GM19239 (cell line): ENCODE results near the gene C19orf38.

Source experiments
- DNase-seq: peaks from one replicate; pipeline ENCODE4 v3.0.0; 2011; ENCODE audit warnings: low spot score; ENCODE audit not compliant: insufficient read length
- FAIRE-seq: peaks from 2 replicates; lab custom pipeline; 2011; peaks lifted over from hg19 to GRCh38; lab: Jason Lieb, UNC

Gene C19orf38, protein sequence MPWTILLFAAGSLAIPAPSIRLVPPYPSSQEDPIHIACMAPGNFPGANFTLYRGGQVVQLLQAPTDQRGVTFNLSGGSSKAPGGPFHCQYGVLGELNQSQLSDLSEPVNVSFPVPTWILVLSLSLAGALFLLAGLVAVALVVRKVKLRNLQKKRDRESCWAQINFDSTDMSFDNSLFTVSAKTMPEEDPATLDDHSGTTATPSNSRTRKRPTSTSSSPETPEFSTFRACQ

GRCh38 chr19:10848230-10848856 is at the start of gene C19orf38:
C19orf38 (plus strand) TSS chr19:10848415; CDS start chr19:10848509, 94 bp downstream.
- no peak for DNase-seq
- peak; percentile 62 for FAIRE-seq

DNA sequence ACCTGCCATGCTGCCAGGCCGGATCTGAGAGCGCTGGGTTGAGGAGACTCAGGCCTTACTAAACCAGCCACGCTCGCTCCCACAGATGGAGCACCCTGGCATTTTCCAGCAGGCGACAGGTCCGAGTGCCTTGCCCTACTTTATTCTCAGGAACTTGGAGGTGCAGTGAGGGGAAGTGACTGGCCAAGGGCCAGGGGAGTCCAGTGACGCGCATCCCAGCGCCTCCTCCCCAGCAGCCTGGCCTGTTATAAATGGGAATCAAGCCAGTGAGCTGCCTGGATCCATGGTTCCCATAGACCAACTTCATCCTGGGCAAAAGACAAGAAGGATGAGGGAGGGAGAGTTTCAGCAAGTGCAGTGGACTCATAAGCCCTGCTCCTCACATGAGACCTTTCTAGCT is 47.7 kb upstream of the C19orf38 start:
- DNase-seq = no peak
- FAIRE-seq = no peak

GRCh38 chr19:10802479-10802878 is 45.7 kb upstream of the C19orf38 start:
- no peak for FAIRE-seq
- DNase-seq = no peak

DNA sequence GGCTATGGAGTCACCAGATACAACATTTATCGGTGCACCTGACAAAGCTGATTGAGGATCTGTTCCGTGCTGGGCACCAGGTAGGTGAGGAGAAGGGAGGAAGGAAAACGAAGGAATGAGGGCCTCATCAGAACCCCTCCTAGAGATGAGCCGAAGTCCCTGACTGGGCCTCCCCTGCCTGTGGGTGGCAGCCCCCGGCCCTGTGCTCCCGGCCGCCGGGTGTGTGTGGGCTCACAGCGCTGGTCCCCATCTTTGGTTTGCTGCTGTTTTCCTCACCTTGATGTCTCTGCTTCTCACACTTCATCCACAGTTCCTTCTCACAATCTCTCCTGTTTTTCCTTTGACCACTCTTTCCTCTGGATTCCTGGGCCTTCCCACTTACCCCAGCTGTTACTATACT is 45.0 kb upstream of the C19orf38 start:
- DNase-seq (no peak), FAIRE-seq (no peak)

DNA sequence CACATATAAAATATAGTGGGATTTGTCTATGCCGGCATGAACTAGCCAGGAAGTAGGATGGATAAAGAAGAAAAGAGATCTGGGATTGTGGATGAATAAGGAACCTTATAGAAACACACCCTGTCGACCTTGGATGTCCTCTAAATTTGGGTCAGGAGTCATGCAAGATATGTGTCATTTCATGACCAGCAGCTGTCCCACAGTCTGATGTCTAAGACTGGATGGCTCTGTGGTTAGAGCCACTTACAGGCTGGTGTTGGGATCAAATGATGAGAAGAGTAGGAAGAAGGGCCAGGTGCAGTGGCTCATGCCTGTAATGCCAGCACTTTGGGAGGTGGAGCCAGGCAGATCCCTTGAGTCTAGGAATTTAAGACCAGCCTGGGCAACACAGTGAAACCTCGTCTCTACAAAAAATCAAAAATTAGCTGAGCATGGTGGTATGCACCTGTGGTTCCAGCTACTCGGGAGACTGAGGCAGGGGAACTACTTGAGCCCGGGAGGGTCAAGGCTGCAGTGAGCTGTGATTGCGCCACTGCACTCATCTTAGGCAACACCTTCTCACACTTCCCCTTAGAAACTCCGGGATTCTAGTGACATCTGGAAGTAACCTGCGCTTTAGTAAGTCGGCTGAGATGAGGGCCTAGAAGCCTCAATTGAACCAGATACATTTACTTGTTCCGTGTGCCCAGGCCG is 43.0 kb upstream of the C19orf38 start:
- FAIRE-seq (no peak), DNase-seq (no peak)

DNA sequence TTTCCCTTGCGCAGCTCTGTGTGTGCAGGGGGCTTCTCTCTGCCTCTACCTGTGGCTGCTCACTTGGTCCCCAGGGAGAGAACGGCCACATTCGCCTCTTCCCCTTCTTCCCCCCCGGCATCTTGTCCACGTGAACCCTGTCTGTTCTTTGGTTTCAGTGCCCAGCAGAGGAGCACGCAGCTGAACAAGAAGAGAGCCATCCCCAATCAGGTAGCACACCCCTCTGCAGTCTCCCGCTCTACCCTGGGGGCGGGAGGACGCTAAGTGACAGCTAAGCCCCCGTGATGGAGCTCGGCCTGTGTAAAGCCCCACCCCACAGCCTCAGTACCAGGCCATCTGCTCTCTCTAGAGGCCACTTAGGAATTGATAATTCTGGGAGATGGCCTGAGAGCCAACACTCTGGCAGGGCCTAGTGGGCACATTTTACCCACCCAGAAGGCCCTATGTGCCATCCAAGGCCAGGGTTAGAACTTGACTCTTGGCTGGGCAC is 42.4 kb upstream of the C19orf38 start:
- DNase-seq (no peak), FAIRE-seq (no peak)

GRCh38 chr19:10808937-10809649 is 39.1 kb upstream of the C19orf38 start:
- FAIRE-seq = no peak
- DNase-seq = no peak

DNA sequence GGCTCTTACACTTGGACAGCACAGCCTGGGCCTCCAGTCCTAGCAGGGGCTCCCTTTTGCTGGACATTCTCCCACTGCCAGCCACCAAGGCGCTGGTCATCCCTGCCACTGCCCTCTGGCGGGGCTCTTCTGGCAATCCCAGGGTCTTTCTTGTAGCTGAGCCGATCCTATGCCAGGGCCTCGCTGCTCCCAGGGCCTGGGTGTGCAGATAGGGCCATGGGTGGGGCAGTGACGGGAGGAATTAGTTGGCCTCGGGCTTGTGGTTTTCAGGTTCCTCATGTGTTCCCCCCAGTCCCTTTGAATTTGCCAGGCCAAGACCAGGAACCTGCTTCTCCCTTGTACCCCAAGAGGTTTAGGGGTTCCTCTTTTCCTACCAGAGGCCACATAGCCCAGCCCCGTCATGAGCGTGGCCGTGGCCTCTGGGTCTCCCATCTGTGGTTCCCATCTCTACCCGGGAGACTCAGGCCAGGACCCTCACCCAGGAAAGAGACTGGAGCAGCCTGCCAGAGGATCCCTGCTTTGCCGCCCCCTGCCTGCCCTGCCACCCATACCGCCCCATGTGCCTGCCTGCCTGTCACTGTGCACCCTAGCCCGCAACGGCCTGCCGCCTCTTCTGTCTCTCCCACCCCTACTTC is 38.4 kb upstream of the C19orf38 start:
- DNase-seq (no peak), FAIRE-seq (no peak)

GRCh38 chr19:10811391-10812111 is 36.7 kb upstream of the C19orf38 start:
- no peak for DNase-seq
- no peak for FAIRE-seq

GRCh38 chr19:10812196-10812595 is 36.0 kb upstream of the C19orf38 start:
- DNase-seq (no peak), FAIRE-seq (no peak)

GRCh38 chr19:10812902-10813404 is 35.3 kb upstream of the C19orf38 start:
- FAIRE-seq (no peak), DNase-seq (no peak)

GRCh38 chr19:10815007-10815536 is 33.1 kb upstream of the C19orf38 start:
- no peak for DNase-seq
- FAIRE-seq = no peak

GRCh38 chr19:10815969-10816644 is 32.1 kb upstream of the C19orf38 start:
- FAIRE-seq = no peak

GRCh38 chr19:10816691-10817090 is 31.5 kb upstream of the C19orf38 start:
- no peak for FAIRE-seq
- no peak for DNase-seq

More at GRCh38 chr19:10815969-10816644, 32.1 kb upstream of the C19orf38 start:
- no peak for DNase-seq

- DNase-seq (no peak), FAIRE-seq (no peak)
These were observed 30.8 kb upstream of the C19orf38 start for GRCh38 chr19:10817291-10818038.

DNA sequence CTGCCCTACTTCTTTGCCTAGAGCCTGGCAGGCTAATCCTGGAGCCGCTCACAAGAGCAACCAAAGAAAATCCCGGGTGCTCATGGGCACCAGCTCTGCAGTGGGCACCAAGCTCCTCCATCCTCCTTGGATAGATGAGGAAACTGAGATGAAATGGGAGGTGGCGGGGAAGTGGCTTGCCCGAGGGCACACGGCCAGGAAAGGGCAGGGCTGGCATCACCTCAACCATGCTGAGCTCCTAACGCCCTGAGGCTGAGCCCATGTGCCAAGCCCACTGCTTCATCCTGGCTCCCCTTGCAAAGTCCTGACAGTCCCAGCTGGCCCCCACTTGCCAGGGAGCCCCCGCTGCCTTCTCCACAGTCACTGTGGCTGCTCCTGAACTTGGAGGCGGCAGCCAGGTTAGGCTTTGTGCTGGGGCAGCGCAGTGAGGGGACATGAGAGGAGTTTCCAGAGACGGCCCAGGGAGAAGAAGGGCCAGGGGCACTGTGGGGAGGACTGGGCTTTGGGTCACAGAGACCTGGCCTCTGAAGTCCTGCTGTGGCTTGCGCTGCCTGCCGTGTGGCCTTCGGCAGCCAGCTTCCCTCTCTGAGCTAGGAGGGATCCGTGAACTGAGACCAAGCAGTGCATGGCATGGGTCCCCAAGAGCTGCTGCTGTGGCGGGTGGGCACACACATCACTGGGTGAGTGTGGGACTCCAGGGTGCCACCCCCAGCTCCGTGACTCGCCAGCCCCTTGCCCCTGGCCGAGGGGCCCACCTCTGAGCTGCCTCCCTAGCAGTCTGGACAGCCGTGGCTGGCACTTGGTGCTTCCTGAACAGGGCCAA is 29.7 kb upstream of the C19orf38 start:
- FAIRE-seq (no peak), DNase-seq (no peak)
